OCI-LY3 (cell line): ENCODE measurements around the gene ZNF710.

Experiments used
- H2AFZ ChIP-seq: fragments of 200-600, 300-600 bp; shearing (Covaris generic); 2 replicates; pipeline ENCODE4 v1.6.0; 2014; ENCODE audit warnings: antibody characterized with exemption, low read depth, low read length
- H3K27ac ChIP-seq: fragments of 200-600, 300-600 bp; sonication (generic); 2 replicates; pipeline ENCODE4 v1.5.1; 2014; ENCODE audit warnings: mild to moderate bottlenecking, low read length, moderate library complexity, mixed read lengths
- H3K27me3 ChIP-seq: fragments of 200-600, 300-600 bp; sonication (generic); 2 replicates; pipeline ENCODE4 v1.6.1; 2014; ENCODE audit warnings: low read depth, low read length, mixed read lengths
- H3K36me3 ChIP-seq: fragments of 200-600, 300-600 bp; sonication (generic); replicated peaks from 2 replicates; pipeline ENCODE3; 2014; ENCODE audit warnings: low read depth, low read length, mixed read lengths
- H3K4me1 ChIP-seq: fragments of 300-600, 200-600 bp; sonication (generic); 2 replicates; pipeline ENCODE4 v1.6.1; 2014; ENCODE audit warnings: low read length, mixed read lengths
- H3K4me2 ChIP-seq: fragments of 200-600, 300-600 bp; sonication (generic); 2 replicates; pipeline ENCODE4 v1.6.1; 2014; ENCODE audit warnings: low read length, mixed read lengths
- H3K4me3 ChIP-seq: fragments of 300-600, 200-600 bp; sonication (generic); 2 replicates; pipeline ENCODE4 v1.5.1; 2014; ENCODE audit warnings: antibody characterized with exemption, mild to moderate bottlenecking, low read length, moderate library complexity
- H3K79me2 ChIP-seq: fragments of 300-600, 200-600 bp; shearing (Covaris generic); 2 replicates; pipeline ENCODE4 v1.6.1; 2014; ENCODE audit warnings: mild to moderate bottlenecking, low read length, mixed read lengths
- H3K9ac ChIP-seq: fragments of 300-600, 200-600 bp; shearing (Covaris generic); 2 replicates; pipeline ENCODE4 v1.6.0; 2014; ENCODE audit warnings: mild to moderate bottlenecking, low read length, moderate library complexity
- H3K9me3 ChIP-seq: fragments of 200-600, 300-600 bp; shearing (Covaris generic); 2 replicates; pipeline ENCODE4 v1.6.1; 2014; ENCODE audit warnings: low read length, mixed read lengths; ENCODE audit not compliant: insufficient read depth
- H4K20me1 ChIP-seq: fragments of 200-600, 300-600 bp; sonication (generic); 2 replicates; pipeline ENCODE4 v1.6.1; 2016; ENCODE audit warnings: low read length, mixed read lengths; ENCODE audit not compliant: insufficient read depth
- CTCF ChIP-seq: fragments of 200-600, 300-600 bp; sonication (generic); IDR thresholded peaks from 2 replicates; pipeline ENCODE4 v1.5.1; 2014; ENCODE audit warnings: antibody characterized with exemption, low read length, low read depth
- EZH2phosphoT487 ChIP-seq: fragments of 200-600 bp; shearing (Covaris generic); IDR thresholded peaks from 2 replicates; pipeline ENCODE4 v1.6.1; 2018; ENCODE audit warnings: antibody characterized with exemption, mixed run types, low read depth

The ZNF710 gene

GRCh38 chr15:90000186-90001001 is 730 bp upstream of the ZNF710 start:
- peak overlapping the region; percentile 78 for H3K4me2 ChIP-seq
- no peaks in the 10 kb centered on the region for H3K9me3 ChIP-seq
- peaks cover 39% of the 10 kb centered on the region for H3K4me1 ChIP-seq
- H3K79me2 ChIP-seq = peaks cover 46% of the 10 kb centered on the region
- H3K27ac ChIP-seq = peak overlapping the region; percentile 81
- H3K4me3 ChIP-seq = peak overlapping the region; percentile 96
- no peak for TF ChIP-seq EZH2phosphoT487
- TF ChIP-seq CTCF = no peak
- H3K9ac ChIP-seq = peak overlapping the region; percentile 85
- H3K27me3 ChIP-seq = peaks cover 10% of the 10 kb centered on the region
- H4K20me1 ChIP-seq = no peaks in the 10 kb centered on the region; the same call in 1 of the 2 replicates
- peaks cover 22% of the 10 kb centered on the region for H3K36me3 ChIP-seq
- H2AFZ ChIP-seq = no peak overlapping the region

GRCh38 chr15:90001683-90002427 is 731 bp downstream of the ZNF710 start:
- Histone ChIP-seq H3K4me2 (peak overlapping the region; percentile 91), H3K9me3 (no peaks in the 10 kb centered on the region), H3K36me3 (peaks cover 36% of the 10 kb centered on the region), H2AFZ (no peak overlapping the region), H3K79me2 (peaks cover 60% of the 10 kb centered on the region), H3K4me1 (peaks cover 53% of the 10 kb centered on the region), H3K27ac (peak overlapping the region; percentile 91), H3K4me3 (peak overlapping the region; percentile 98), H4K20me1 (peaks cover 13% of the 10 kb centered on the region), H3K9ac (peak overlapping the region; percentile 100), H3K27me3 (0 out of 2 replicates have a peak, but pooled peaks cover 3% of the 10 kb centered on the region)
- TF ChIP-seq CTCF (no peak), EZH2phosphoT487 (no peak)

- Histone ChIP-seq H3K9ac (peak overlapping the region; percentile 100), H2AFZ (no peak overlapping the region), H3K4me1 (peaks cover 59% of the 10 kb centered on the region), H3K4me2 (peak overlapping the region; percentile 91), H3K9me3 (no peaks in the 10 kb centered on the region), H4K20me1 (peaks cover 19% of the 10 kb centered on the region), H3K27ac (peak overlapping the region; percentile 91), H3K79me2 (peaks cover 66% of the 10 kb centered on the region), H3K36me3 (peaks cover 41% of the 10 kb centered on the region), H3K27me3 (no peaks in the 10 kb centered on the region), H3K4me3 (peak overlapping the region; percentile 98)
- TF ChIP-seq CTCF (no peak), EZH2phosphoT487 (no peak)
Measured at GRCh38 chr15:90002428-90002844, 1.3 kb downstream of the ZNF710 start.

GRCh38 chr15:90003736-90004135 is 2.6 kb downstream of the ZNF710 start:
- Histone ChIP-seq H2AFZ (no peak overlapping the region), H3K9me3 (no peaks in the 10 kb centered on the region), H3K36me3 (peaks cover 50% of the 10 kb centered on the region), H4K20me1 (peaks cover 29% of the 10 kb centered on the region), H3K79me2 (peaks cover 79% of the 10 kb centered on the region), H3K4me3 (peak overlapping the region; percentile 98), H3K9ac (peak overlapping the region; percentile 100), H3K27me3 (no peaks in the 10 kb centered on the region), H3K4me2 (peak overlapping the region; percentile 91), H3K27ac (peak overlapping the region; percentile 91), H3K4me1 (peaks cover 64% of the 10 kb centered on the region)
- TF ChIP-seq CTCF (no peak), EZH2phosphoT487 (no peak)
